HCT116 (cell line): ENCODE results near the gene DTYMK. TPM values are rescaled to one million over a fixed set of nuclear protein-coding genes. Genes with fewer than 3 reads are reported as not detected.

ENCODE experiments used
- ATAC-seq: fragments of 200-7000 bp; cut with Tn5 transposase; 2 replicates; pipeline ENCODE4 v1.9.1; 2020; ENCODE audit warnings: mild to moderate bottlenecking, moderate library complexity
- BruUV-seq: library from RNA; stranded (reverse); fragments of 400-500 nt; replicated peaks from 2 replicates; lab custom pipeline; 2021; lab: Mats Ljungman, UMichigan
- CTCF ChIA-PET: fragments of 300-600 bp; sonication (Branson Sonifier 250); formaldehyde crosslinking; loops from one replicate; lab custom pipeline; 2021; ENCODE audit warnings: antibody characterized with exemption; lab: Charles Lee
- POLR2A ChIA-PET: fragments of 300-600, 350-600 bp; sonication (Branson Sonifier 250); formaldehyde crosslinking; loops from one replicate; lab custom pipeline; 2021; ENCODE audit warnings: antibody characterized with exemption; lab: Charles Lee
- RAD21 ChIA-PET, 2 experiments: fragments of 300-600 bp; sonication (Branson Sonifier 250); formaldehyde crosslinking; loops; one replicate each; lab custom pipeline; 2023; ENCODE audit warnings: low total read pairs in 2 of 2; ENCODE audit not compliant: uncharacterized antibody in 2 of 2, unreplicated experiment in 2 of 2, low non-redundant PET in 1 of 2; lab: Charles Lee
- DNase-seq: peaks from one replicate; pipeline ENCODE4 v3.0.0-alpha.2; 2010; ENCODE audit warnings: low read depth, low spot score
- H2AFZ ChIP-seq: fragments of 200-600 bp; shearing (Covaris generic), sonication (generic); 2 replicates; pipeline ENCODE4 v1.6.1; 2017; ENCODE audit warnings: low read depth, mixed run types, mixed read lengths, antibody characterized with exemption, low read length; ENCODE audit not compliant: poor library complexity, severe bottlenecking
- H3K27ac ChIP-seq: 2 replicates; pipeline ENCODE4 v1.5.1; 2012; ENCODE audit warnings: low read depth, low read length
- H3K27me3 ChIP-seq: fragments of 200-600 bp; sonication (generic); 2 replicates; pipeline ENCODE4 v1.6.1; 2016; ENCODE audit warnings: mixed run types, low read length, mixed read lengths; ENCODE audit not compliant: insufficient read depth
- H3K36me3 ChIP-seq, 2 experiments: fragments of 200-500 bp in 1 of 2; fragments of 200-600 bp in 1 of 2; sonication (Bioruptor generic) in 1 of 2; sonication (generic) in 1 of 2; 2 replicates each; pipeline versions ENCODE4 v1.5.1 to v1.6.1; 2014 to 2016; ENCODE audit warnings: low read length in 2 of 2, inconsistent platforms in 1 of 2, mixed read lengths in 1 of 2, mixed run types in 1 of 2; ENCODE audit not compliant: insufficient read depth in 2 of 2, control insufficient read depth in 1 of 2
- H3K4me1 ChIP-seq, 2 experiments: fragments of 200-600 bp in 1 of 2; sonication (generic) in 1 of 2; 2 replicates each; pipeline versions ENCODE4 v1.5.1 to v1.6.1; 2012 to 2017; ENCODE audit warnings: low read length in 2 of 2, inconsistent platforms in 1 of 2, mild to moderate bottlenecking in 1 of 2, mixed read lengths in 1 of 2, mixed run types in 1 of 2, moderate library complexity in 1 of 2; ENCODE audit not compliant: insufficient read depth in 2 of 2, control insufficient read depth in 1 of 2
- H3K4me2 ChIP-seq: fragments of 200-600 bp; sonication (generic); 2 replicates; pipeline ENCODE4 v1.6.1; 2017; ENCODE audit warnings: mixed run types, low read length, mixed read lengths
- H3K4me3 ChIP-seq, 2 experiments: fragments of 200-600 bp in 1 of 2; sonication (generic) in 1 of 2; replicated peaks in 1 of 2; 2 replicates each; pipeline ENCODE4 v1.5.1; 2011 to 2016; ENCODE audit warnings: low read length in 2 of 2, control low read depth in 1 of 2, low read depth in 1 of 2, mild to moderate bottlenecking in 1 of 2, mixed read lengths in 1 of 2, mixed run types in 1 of 2
- H3K79me2 ChIP-seq: fragments of 200-600 bp; sonication (generic); 2 replicates; pipeline ENCODE4 v1.6.1; 2017; ENCODE audit warnings: mild to moderate bottlenecking, mixed run types, low read length, moderate library complexity, mixed read lengths; ENCODE audit not compliant: insufficient read depth
- H3K9ac ChIP-seq: fragments of 200-600 bp; sonication (generic); 2 replicates; pipeline ENCODE4 v1.6.1; 2016; ENCODE audit warnings: low read length, mixed read lengths
- H3K9me2 ChIP-seq: fragments of 200-600 bp; sonication (generic), shearing (Covaris generic); 2 replicates; pipeline ENCODE4 v1.6.1; 2017; ENCODE audit warnings: mixed run types, mild to moderate bottlenecking, moderate library complexity; ENCODE audit not compliant: insufficient read depth
- H3K9me3 ChIP-seq, 2 experiments: fragments of 200-500 bp in 1 of 2; fragments of 200-600 bp in 1 of 2; sonication (Bioruptor generic) in 1 of 2; sonication (generic) in 1 of 2; 2 replicates each; pipeline ENCODE4 v1.6.1; 2014 to 2017; ENCODE audit warnings: low read length in 2 of 2, mixed read lengths in 2 of 2, inconsistent platforms in 1 of 2, low read depth in 1 of 2, mild to moderate bottlenecking in 1 of 2, mixed run types in 1 of 2, moderate library complexity in 1 of 2; ENCODE audit not compliant: control insufficient read depth in 1 of 2, insufficient read depth in 1 of 2
- H4K20me1 ChIP-seq: fragments of 200-600 bp; sonication (generic), shearing (Covaris generic); 2 replicates; pipeline ENCODE4 v1.6.1; 2017; ENCODE audit warnings: mixed run types, mild to moderate bottlenecking, moderate library complexity; ENCODE audit not compliant: insufficient read depth
- EGR1 ChIP-seq: IDR thresholded peaks from 2 replicates; pipeline ENCODE4 v1.6.1; 2012; ENCODE audit warnings: low read depth
- ELF1 ChIP-seq: IDR thresholded peaks from 2 replicates; pipeline ENCODE4 v1.6.1; 2012; ENCODE audit warnings: low read depth, borderline replicate concordance
- EZH2 ChIP-seq: fragments of 200-600 bp; sonication (generic); IDR thresholded peaks from 2 replicates; pipeline ENCODE4 v1.6.1; 2017; ENCODE audit warnings: antibody characterized with exemption, mixed run types
- EZH2phosphoT487 ChIP-seq: fragments of 200-600 bp; IDR thresholded peaks from 2 replicates; pipeline ENCODE4 v1.6.1; 2018; ENCODE audit warnings: antibody characterized with exemption, borderline replicate concordance
- FOSL1 ChIP-seq: IDR thresholded peaks from 2 replicates; pipeline ENCODE4 v1.6.1; 2012; ENCODE audit warnings: low read depth
- JUND ChIP-seq: IDR thresholded peaks from 2 replicates; pipeline ENCODE4 v1.6.1; 2012
- POLR2A ChIP-seq: IDR thresholded peaks from 2 replicates; pipeline ENCODE4 v1.7.0; 2011; ENCODE audit warnings: borderline replicate concordance; ENCODE audit not compliant: insufficient read depth, insufficient read length; ENCODE audit errors: extremely low read depth
- POLR2AphosphoS5 ChIP-seq: IDR thresholded peaks from 2 replicates; pipeline ENCODE4 v1.6.1; 2011; ENCODE audit warnings: mild to moderate bottlenecking, low read depth, low read length, moderate library complexity
- RAD21 ChIP-seq: IDR thresholded peaks from 2 replicates; pipeline ENCODE4 v1.6.1; 2012; ENCODE audit warnings: low read depth, mild to moderate bottlenecking
- SIN3A ChIP-seq: IDR thresholded peaks from 2 replicates; pipeline ENCODE4 v1.6.1; 2012; ENCODE audit warnings: low read depth
- SP1 ChIP-seq: IDR thresholded peaks from 2 replicates; pipeline ENCODE4 v1.6.1; 2012; ENCODE audit warnings: low read depth
- TCF7L2 ChIP-seq: IDR thresholded peaks from 2 replicates; pipeline ENCODE4 v1.7.0; 2011; ENCODE audit warnings: borderline replicate concordance, inconsistent platforms; ENCODE audit not compliant: insufficient read depth, insufficient read length; ENCODE audit errors: extremely low read depth
- YY1 ChIP-seq: IDR thresholded peaks from 2 replicates; pipeline ENCODE4 v1.6.1; 2011; ENCODE audit warnings: low read length, low read depth, moderate library complexity, mild to moderate bottlenecking; ENCODE audit not compliant: insufficient replicate concordance; ENCODE audit errors: extremely low read depth
- ZFX ChIP-seq: fragments of 450-650 bp; IDR thresholded peaks from 2 replicates; pipeline ENCODE4 v1.6.1; 2017
- ZNF274 ChIP-seq: fragments of 200-500 bp; sonication (Bioruptor generic); IDR thresholded peaks from 2 replicates; pipeline ENCODE4 v1.6.1; 2014; ENCODE audit warnings: mild to moderate bottlenecking, low read depth, low read length, inconsistent platforms
- intact Hi-C: fragments of 100-400 bp; cut with micrococcal nuclease; formaldehyde crosslinking; loops from 2 replicates; pipeline ENCODE4 v1.10.0; 2022
- total RNA-seq: library from RNA; stranded (reverse); gene quantifications from one replicate; pipeline ENCODE4 v1.2.1, GENCODE V29; 2021; ENCODE audit not compliant: unreplicated experiment
- TF ChIP-seq, protein P1 (sequence below): IDR thresholded peaks from 2 replicates; pipeline ENCODE4 v1.6.1; 2012
- TF ChIP-seq, protein P2 (sequence below): IDR thresholded peaks from 2 replicates; pipeline ENCODE4 v1.6.1; 2012; ENCODE audit warnings: low read depth
- TF ChIP-seq, protein P3 (sequence below): IDR thresholded peaks from 2 replicates; pipeline ENCODE4 v1.6.1; 2011; ENCODE audit warnings: mild to moderate bottlenecking, low read length, moderate library complexity; ENCODE audit not compliant: insufficient replicate concordance; ENCODE audit errors: extremely low read depth
- TF ChIP-seq, protein P4 (sequence below), 3 experiments: fragments of 200-600 bp in 1 of 3; sonication (generic) in 1 of 3; IDR thresholded peaks in 2 of 3; conservative IDR thresholded peaks in 1 of 3; 2 replicates each; pipeline ENCODE4 v1.5.1; 2012 to 2017; ENCODE audit warnings: low read depth in 2 of 3, low read length in 2 of 3, antibody characterized with exemption in 1 of 3, borderline replicate concordance in 1 of 3, control low read depth in 1 of 3, mild to moderate bottlenecking in 1 of 3, mixed read lengths in 1 of 3, mixed run types in 1 of 3, moderate library complexity in 1 of 3; ENCODE audit not compliant: insufficient read depth in 1 of 3
- TF ChIP-seq, protein P5 (sequence below): IDR thresholded peaks from 2 replicates; pipeline ENCODE4 v1.6.1; 2012

The DTYMK gene
- total RNA-seq, 1 experiment from 2014 or later, result 83.3 TPM

DNA sequence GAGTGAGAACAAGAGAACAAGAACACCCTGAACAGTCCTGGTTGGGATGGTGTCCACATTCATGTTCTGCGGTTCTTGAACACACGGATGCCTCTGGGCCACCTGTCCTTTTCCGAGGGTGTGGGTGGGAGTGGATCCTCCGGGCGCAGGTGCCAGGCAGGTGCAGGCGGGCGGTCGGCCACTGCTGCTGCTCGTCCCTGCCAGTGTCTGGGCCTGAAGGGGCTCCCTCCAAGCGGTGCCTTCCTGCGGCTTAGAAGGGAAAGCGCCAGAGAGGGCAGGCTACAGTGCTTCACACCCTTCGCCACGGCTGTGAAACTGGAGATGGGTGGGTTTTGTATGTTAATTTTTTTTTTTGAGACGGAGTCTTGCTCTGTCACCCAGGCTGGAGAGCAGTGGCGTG lies 39.8 kb upstream of the DTYMK start:
- H3K4me3 ChIP-seq, result no peak overlapping the region
- DNase-seq (no peak), ATAC-seq (no peak)
- no peaks in the 10 kb centered on the region for H3K4me1 ChIP-seq
- no peaks in the 10 kb centered on the region for H3K27me3 ChIP-seq
- H3K27ac ChIP-seq, result no peak overlapping the region
- CTCF ChIA-PET, result no interaction called here
- H3K4me2 ChIP-seq, result no peak overlapping the region
- no peak overlapping the region for H3K9ac ChIP-seq
- POLR2A ChIA-PET, result no interaction called here
- H4K20me1 ChIP-seq, result no peaks in the 10 kb centered on the region
- H3K9me3 ChIP-seq, result no peaks in the 10 kb centered on the region
- H2AFZ ChIP-seq, result no peak overlapping the region
- peaks cover 2 to 3% of the 10 kb centered on the region in 2 experiments; a peak in 1 of 4 replicates for H3K36me3 ChIP-seq
- RAD21 ChIA-PET, result no interaction called here
- TF ChIP-seq TCF7L2 (no peak), ZNF274 (no peak), ZFX (no peak), EZH2 (no peak), SP1 (no peak), JUND (no peak), YY1 (no peak), POLR2AphosphoS5 (no peak), ELF1 (no peak), SIN3A (no peak), EGR1 (no peak), EZH2phosphoT487 (no peak), FOSL1 (no peak), POLR2A (no peak), RAD21 (no peak)
- TF ChIP-seq, protein P1, sequence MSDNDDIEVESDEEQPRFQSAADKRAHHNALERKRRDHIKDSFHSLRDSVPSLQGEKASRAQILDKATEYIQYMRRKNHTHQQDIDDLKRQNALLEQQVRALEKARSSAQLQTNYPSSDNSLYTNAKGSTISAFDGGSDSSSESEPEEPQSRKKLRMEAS, result no peak
- TF ChIP-seq, protein P2, sequence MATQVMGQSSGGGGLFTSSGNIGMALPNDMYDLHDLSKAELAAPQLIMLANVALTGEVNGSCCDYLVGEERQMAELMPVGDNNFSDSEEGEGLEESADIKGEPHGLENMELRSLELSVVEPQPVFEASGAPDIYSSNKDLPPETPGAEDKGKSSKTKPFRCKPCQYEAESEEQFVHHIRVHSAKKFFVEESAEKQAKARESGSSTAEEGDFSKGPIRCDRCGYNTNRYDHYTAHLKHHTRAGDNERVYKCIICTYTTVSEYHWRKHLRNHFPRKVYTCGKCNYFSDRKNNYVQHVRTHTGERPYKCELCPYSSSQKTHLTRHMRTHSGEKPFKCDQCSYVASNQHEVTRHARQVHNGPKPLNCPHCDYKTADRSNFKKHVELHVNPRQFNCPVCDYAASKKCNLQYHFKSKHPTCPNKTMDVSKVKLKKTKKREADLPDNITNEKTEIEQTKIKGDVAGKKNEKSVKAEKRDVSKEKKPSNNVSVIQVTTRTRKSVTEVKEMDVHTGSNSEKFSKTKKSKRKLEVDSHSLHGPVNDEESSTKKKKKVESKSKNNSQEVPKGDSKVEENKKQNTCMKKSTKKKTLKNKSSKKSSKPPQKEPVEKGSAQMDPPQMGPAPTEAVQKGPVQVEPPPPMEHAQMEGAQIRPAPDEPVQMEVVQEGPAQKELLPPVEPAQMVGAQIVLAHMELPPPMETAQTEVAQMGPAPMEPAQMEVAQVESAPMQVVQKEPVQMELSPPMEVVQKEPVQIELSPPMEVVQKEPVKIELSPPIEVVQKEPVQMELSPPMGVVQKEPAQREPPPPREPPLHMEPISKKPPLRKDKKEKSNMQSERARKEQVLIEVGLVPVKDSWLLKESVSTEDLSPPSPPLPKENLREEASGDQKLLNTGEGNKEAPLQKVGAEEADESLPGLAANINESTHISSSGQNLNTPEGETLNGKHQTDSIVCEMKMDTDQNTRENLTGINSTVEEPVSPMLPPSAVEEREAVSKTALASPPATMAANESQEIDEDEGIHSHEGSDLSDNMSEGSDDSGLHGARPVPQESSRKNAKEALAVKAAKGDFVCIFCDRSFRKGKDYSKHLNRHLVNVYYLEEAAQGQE, result no peak
- TF ChIP-seq, protein P3, sequence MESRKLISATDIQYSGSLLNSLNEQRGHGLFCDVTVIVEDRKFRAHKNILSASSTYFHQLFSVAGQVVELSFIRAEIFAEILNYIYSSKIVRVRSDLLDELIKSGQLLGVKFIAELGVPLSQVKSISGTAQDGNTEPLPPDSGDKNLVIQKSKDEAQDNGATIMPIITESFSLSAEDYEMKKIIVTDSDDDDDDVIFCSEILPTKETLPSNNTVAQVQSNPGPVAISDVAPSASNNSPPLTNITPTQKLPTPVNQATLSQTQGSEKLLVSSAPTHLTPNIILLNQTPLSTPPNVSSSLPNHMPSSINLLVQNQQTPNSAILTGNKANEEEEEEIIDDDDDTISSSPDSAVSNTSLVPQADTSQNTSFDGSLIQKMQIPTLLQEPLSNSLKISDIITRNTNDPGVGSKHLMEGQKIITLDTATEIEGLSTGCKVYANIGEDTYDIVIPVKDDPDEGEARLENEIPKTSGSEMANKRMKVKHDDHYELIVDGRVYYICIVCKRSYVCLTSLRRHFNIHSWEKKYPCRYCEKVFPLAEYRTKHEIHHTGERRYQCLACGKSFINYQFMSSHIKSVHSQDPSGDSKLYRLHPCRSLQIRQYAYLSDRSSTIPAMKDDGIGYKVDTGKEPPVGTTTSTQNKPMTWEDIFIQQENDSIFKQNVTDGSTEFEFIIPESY, result no peak
- TF ChIP-seq, protein P4, sequence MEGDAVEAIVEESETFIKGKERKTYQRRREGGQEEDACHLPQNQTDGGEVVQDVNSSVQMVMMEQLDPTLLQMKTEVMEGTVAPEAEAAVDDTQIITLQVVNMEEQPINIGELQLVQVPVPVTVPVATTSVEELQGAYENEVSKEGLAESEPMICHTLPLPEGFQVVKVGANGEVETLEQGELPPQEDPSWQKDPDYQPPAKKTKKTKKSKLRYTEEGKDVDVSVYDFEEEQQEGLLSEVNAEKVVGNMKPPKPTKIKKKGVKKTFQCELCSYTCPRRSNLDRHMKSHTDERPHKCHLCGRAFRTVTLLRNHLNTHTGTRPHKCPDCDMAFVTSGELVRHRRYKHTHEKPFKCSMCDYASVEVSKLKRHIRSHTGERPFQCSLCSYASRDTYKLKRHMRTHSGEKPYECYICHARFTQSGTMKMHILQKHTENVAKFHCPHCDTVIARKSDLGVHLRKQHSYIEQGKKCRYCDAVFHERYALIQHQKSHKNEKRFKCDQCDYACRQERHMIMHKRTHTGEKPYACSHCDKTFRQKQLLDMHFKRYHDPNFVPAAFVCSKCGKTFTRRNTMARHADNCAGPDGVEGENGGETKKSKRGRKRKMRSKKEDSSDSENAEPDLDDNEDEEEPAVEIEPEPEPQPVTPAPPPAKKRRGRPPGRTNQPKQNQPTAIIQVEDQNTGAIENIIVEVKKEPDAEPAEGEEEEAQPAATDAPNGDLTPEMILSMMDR (IDR thresholded peaks at IDR 0.05 in 2 of 3, conservative IDR thresholded peaks at IDR 0.05 in 1 of 3; ENCODE audit: borderline replicate concordance in 1 of 3, insufficient read depth in 1 of 3, low read depth in 2 of 3, low read length in 2 of 3), result no peak
- TF ChIP-seq, protein P5, sequence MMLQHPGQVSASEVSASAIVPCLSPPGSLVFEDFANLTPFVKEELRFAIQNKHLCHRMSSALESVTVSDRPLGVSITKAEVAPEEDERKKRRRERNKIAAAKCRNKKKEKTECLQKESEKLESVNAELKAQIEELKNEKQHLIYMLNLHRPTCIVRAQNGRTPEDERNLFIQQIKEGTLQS, result no peak
- intact Hi-C loops, result no loop called here
- no peaks in the 10 kb centered on the region for H3K79me2 ChIP-seq
- BruUV-seq, result no TSS peak
- no peaks in the 10 kb centered on the region for H3K9me2 ChIP-seq
